SU-DHL-6 (cell line): ENCODE data around the gene MRPL1.

Experiments
- EZH2phosphoT487 ChIP-seq: fragments of 200-600 bp; sonication (generic), shearing (Covaris generic); conservative IDR thresholded peaks from 2 replicates; pipeline ENCODE4 v1.6.1; 2018; ENCODE audit warnings: mild to moderate bottlenecking, antibody characterized with exemption, low read length, moderate library complexity, mixed read lengths
- TF ChIP-seq, protein P1 (sequence below): fragments of 200-600 bp; sonication (generic); IDR thresholded peaks from one replicate; pipeline ENCODE4 v1.5.1; 2017; ENCODE audit warnings: antibody characterized with exemption, mild to moderate bottlenecking, low read length, moderate library complexity; ENCODE audit not compliant: insufficient read depth, poor library complexity, severe bottlenecking

DNA sequence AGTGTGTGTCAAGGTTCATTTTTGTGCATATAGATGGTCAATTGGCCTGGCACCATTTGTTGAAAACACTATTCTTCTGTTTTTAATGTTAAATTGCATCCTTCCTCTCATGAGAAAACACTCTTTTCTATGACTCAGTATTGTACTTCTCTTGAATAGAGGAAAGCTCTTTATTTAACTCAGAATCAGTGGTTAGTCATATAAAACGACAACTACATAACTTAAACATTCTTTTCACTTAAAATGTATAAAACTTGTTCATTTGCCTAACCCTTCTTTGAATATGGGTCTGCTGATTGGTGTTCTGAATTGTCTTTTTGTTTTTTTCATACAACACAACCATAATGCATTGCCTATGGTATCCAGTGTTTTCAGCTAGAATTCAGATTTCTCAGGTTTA, 17.2 kb upstream of the MRPL1 start:
- TF ChIP-seq, protein P1, sequence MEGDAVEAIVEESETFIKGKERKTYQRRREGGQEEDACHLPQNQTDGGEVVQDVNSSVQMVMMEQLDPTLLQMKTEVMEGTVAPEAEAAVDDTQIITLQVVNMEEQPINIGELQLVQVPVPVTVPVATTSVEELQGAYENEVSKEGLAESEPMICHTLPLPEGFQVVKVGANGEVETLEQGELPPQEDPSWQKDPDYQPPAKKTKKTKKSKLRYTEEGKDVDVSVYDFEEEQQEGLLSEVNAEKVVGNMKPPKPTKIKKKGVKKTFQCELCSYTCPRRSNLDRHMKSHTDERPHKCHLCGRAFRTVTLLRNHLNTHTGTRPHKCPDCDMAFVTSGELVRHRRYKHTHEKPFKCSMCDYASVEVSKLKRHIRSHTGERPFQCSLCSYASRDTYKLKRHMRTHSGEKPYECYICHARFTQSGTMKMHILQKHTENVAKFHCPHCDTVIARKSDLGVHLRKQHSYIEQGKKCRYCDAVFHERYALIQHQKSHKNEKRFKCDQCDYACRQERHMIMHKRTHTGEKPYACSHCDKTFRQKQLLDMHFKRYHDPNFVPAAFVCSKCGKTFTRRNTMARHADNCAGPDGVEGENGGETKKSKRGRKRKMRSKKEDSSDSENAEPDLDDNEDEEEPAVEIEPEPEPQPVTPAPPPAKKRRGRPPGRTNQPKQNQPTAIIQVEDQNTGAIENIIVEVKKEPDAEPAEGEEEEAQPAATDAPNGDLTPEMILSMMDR, result no peak
- TF ChIP-seq EZH2phosphoT487, result no peak
